Measurements from ENCODE around the gene MX2. TPM values are rescaled to one million over a fixed set of nuclear protein-coding genes. Genes with fewer than 3 reads are reported as not detected.

Gene MX2
- polyA plus RNA-seq, 4 donors: 0.78 to 2.1 (median 1.6) TPM

GRCh38 chr21:41431788-41432548 is 70.1 kb downstream of the MX2 start:
- no peak for DNase-seq (ENCODE audit: low read depth in 4 of 4, low spot score in 3 of 4)

GRCh38 chr21:41432562-41433460 is 71.0 kb downstream of the MX2 start:
- DNase-seq (ENCODE audit: low read depth in 4 of 4, low spot score in 3 of 4): no peak

- no peak for DNase-seq (ENCODE audit: low read depth in 4 of 4, low spot score in 3 of 4)
These were observed 71.7 kb downstream of the MX2 start for GRCh38 chr21:41433566-41433965.

GRCh38 chr21:41435706-41436105 is 73.9 kb downstream of the MX2 start:
- DNase-seq (ENCODE audit: low read depth in 4 of 4, low spot score in 3 of 4): no peak

GRCh38 chr21:41437729-41438128 is 75.9 kb downstream of the MX2 start:
- DNase-seq (ENCODE audit: low read depth in 4 of 4, low spot score in 3 of 4): no peak

GRCh38 chr21:41438425-41439113 is 76.7 kb downstream of the MX2 start:
- no peak for DNase-seq (ENCODE audit: low read depth in 4 of 4, low spot score in 3 of 4)

GRCh38 chr21:41439248-41439647 is 77.4 kb downstream of the MX2 start:
- DNase-seq (ENCODE audit: low read depth in 4 of 4, low spot score in 3 of 4): no peak

GRCh38 chr21:41441546-41441945 is 79.7 kb downstream of the MX2 start:
- no peak for DNase-seq (ENCODE audit: low read depth in 4 of 4, low spot score in 3 of 4)

- DNase-seq (ENCODE audit: low read depth in 4 of 4, low spot score in 3 of 4): no peak
These were observed 80.8 kb downstream of the MX2 start for GRCh38 chr21:41442481-41443186.

- no peak for DNase-seq (ENCODE audit: low read depth in 4 of 4, low spot score in 3 of 4)
These were observed 81.7 kb downstream of the MX2 start for GRCh38 chr21:41443562-41443961.

GRCh38 chr21:41444703-41445464 is 83.1 kb downstream of the MX2 start:
- DNase-seq (ENCODE audit: low read depth in 4 of 4, low spot score in 3 of 4): no peak

GRCh38 chr21:41445465-41445862 is 83.6 kb downstream of the MX2 start:
- peak in 1 of 4 donors; percentile 20 for DNase-seq (ENCODE audit: low read depth in 4 of 4, low spot score in 3 of 4)

GRCh38 chr21:41446586-41446985 is 84.8 kb downstream of the MX2 start:
- no peak for DNase-seq (ENCODE audit: low read depth in 4 of 4, low spot score in 3 of 4)

GRCh38 chr21:41447356-41447755 is 85.5 kb downstream of the MX2 start:
- no peak for DNase-seq (ENCODE audit: low read depth in 4 of 4, low spot score in 3 of 4)

- DNase-seq (ENCODE audit: low read depth in 4 of 4, low spot score in 3 of 4): no peak
These were observed 87.8 kb downstream of the MX2 start for GRCh38 chr21:41449613-41450012.

GRCh38 chr21:41451753-41452676 is 90.2 kb downstream of the MX2 start:
- DNase-seq (ENCODE audit: low read depth in 4 of 4, low spot score in 3 of 4): no peak

- no peak for DNase-seq (ENCODE audit: low read depth in 4 of 4, low spot score in 3 of 4)
These were observed 91.4 kb downstream of the MX2 start for GRCh38 chr21:41453198-41453597.

- DNase-seq (ENCODE audit: low read depth in 4 of 4, low spot score in 3 of 4): no peak
These were observed 91.9 kb downstream of the MX2 start for GRCh38 chr21:41453761-41454160.

GRCh38 chr21:41458121-41458520 is 96.3 kb downstream of the MX2 start:
- no peak for DNase-seq (ENCODE audit: low read depth in 4 of 4, low spot score in 3 of 4)
